ENCODE measurements around the gene ABCG2. TPM values are rescaled to one million over a fixed set of nuclear protein-coding genes. Genes with fewer than 3 reads are reported as not detected.

The ABCG2 gene
- total RNA-seq, 1 experiment from 2014 or later = not detected

DNA sequence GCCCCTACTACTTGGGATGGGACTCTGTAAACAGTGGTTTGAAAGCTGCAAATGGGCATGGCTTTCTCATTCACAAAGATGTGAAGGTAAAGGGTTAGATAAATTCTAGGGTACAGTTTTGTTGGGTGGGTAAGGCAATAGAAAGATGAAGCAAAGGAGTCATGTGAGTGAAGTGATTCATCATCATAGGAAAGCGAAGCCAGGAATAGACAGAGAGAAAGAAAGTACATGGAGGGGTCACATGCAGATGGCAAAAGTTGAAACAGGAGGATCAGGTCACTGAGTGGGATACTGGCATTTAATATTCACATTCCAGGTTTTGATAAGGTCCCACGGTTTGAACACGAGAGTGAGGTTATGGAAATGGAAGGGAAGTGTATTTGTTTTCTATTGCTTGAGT is 8.2 kb upstream of the ABCG2 start:
- CTCF ChIA-PET = no interaction called here
- POLR2A ChIA-PET (ENCODE audit: low non-redundant PET) = interaction anchor here (0.7 kb wide), 1 partner anchor 250 kb away, joined by 8 read pairs; no protein-coding TSS in a partner anchor
- intact Hi-C loops (cut with micrococcal nuclease; ENCODE audit: unreplicated experiment) = no loop called here
- no TSS peak for BruUV-seq (replicated peaks)
- TF ChIP-seq, protein P1, sequence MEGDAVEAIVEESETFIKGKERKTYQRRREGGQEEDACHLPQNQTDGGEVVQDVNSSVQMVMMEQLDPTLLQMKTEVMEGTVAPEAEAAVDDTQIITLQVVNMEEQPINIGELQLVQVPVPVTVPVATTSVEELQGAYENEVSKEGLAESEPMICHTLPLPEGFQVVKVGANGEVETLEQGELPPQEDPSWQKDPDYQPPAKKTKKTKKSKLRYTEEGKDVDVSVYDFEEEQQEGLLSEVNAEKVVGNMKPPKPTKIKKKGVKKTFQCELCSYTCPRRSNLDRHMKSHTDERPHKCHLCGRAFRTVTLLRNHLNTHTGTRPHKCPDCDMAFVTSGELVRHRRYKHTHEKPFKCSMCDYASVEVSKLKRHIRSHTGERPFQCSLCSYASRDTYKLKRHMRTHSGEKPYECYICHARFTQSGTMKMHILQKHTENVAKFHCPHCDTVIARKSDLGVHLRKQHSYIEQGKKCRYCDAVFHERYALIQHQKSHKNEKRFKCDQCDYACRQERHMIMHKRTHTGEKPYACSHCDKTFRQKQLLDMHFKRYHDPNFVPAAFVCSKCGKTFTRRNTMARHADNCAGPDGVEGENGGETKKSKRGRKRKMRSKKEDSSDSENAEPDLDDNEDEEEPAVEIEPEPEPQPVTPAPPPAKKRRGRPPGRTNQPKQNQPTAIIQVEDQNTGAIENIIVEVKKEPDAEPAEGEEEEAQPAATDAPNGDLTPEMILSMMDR (conservative IDR thresholded peaks at IDR 0.05; ENCODE audit: low read depth, low read length) = no peak
- no peak for TF ChIP-seq EZH2 (IDR thresholded peaks at IDR 0.05; ENCODE audit: borderline replicate concordance, low read depth, low read length, poor library complexity, severe bottlenecking)
- Histone ChIP-seq H3K27ac (ENCODE audit: low read depth, low read length, poor library complexity, severe bottlenecking) (no peak overlapping the region), H3K4me3 (ENCODE audit: low read depth, low read length, poor library complexity, severe bottlenecking) (no peak overlapping the region), H3K36me3 (ENCODE audit: insufficient read depth, low read length, poor library complexity, severe bottlenecking) (no peaks in the 10 kb centered on the region), H3K4me1 (ENCODE audit: insufficient read depth, low read length, poor library complexity, severe bottlenecking) (no peaks in the 10 kb centered on the region), H3K9me3 (ENCODE audit: low read depth, low read length, poor library complexity, severe bottlenecking) (no peaks in the 10 kb centered on the region), H3K27me3 (replicated peaks; ENCODE audit: insufficient read depth, low read depth, low read length, poor library complexity) (no peaks in the 10 kb centered on the region)
- DNase-seq (ENCODE audit: low spot score) = no peak

DNA sequence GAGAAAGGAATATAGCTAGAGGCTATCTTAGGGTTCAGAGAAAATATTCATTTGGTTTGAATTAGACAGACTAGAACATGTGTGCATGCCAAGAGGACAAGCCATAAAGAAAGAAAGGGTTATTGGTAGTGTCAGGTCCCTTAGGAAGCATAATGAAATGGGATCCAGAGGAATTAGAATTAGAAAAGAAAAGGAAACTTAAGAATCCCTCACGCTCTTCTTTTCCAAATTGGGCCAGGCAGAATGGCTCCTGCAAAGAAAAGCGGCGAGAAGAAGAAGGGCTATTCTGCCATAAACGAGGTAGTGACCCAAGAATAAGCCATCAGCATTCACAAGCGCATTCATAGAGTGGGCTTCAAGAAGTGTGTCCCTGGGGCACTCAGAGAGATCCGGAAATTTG is 4.9 kb upstream of the ABCG2 start:
- Histone ChIP-seq H3K36me3 (ENCODE audit: insufficient read depth, low read length, poor library complexity, severe bottlenecking) (no peaks in the 10 kb centered on the region), H3K4me1 (ENCODE audit: insufficient read depth, low read length, poor library complexity, severe bottlenecking) (no peaks in the 10 kb centered on the region), H3K27ac (ENCODE audit: low read depth, low read length, poor library complexity, severe bottlenecking) (no peak overlapping the region), H3K27me3 (replicated peaks; ENCODE audit: insufficient read depth, low read depth, low read length, poor library complexity) (no peaks in the 10 kb centered on the region), H3K4me3 (ENCODE audit: low read depth, low read length, poor library complexity, severe bottlenecking) (no peak overlapping the region), H3K9me3 (ENCODE audit: low read depth, low read length, poor library complexity, severe bottlenecking) (no peaks in the 10 kb centered on the region)
- no TSS peak for BruUV-seq (replicated peaks)
- intact Hi-C loops (cut with micrococcal nuclease; ENCODE audit: unreplicated experiment) = no loop called here
- no peak for TF ChIP-seq EZH2 (IDR thresholded peaks at IDR 0.05; ENCODE audit: borderline replicate concordance, low read depth, low read length, poor library complexity, severe bottlenecking)
- TF ChIP-seq, protein P1 (conservative IDR thresholded peaks at IDR 0.05; ENCODE audit: low read depth, low read length) = no peak
- DNase-seq (ENCODE audit: low spot score) = no peak
- ChIA-PET CTCF (no interaction called here), POLR2A (ENCODE audit: low non-redundant PET) (no interaction called here)

GRCh38 chr4:88162626-88163025 is 4.2 kb upstream of the ABCG2 start:
- no peak for DNase-seq (ENCODE audit: low spot score)
- no peaks in the 10 kb centered on the region for H3K9me3 ChIP-seq (ENCODE audit: low read depth, low read length, poor library complexity, severe bottlenecking)
- H3K4me1 ChIP-seq (ENCODE audit: insufficient read depth, low read length, poor library complexity, severe bottlenecking) = no peaks in the 10 kb centered on the region
- BruUV-seq (replicated peaks) = no TSS peak
- H3K27me3 ChIP-seq (replicated peaks; ENCODE audit: insufficient read depth, low read depth, low read length, poor library complexity) = no peaks in the 10 kb centered on the region
- intact Hi-C loops (cut with micrococcal nuclease; ENCODE audit: unreplicated experiment) = no loop called here
- no peaks in the 10 kb centered on the region for H3K36me3 ChIP-seq (ENCODE audit: insufficient read depth, low read length, poor library complexity, severe bottlenecking)
- no peak for TF ChIP-seq EZH2 (IDR thresholded peaks at IDR 0.05; ENCODE audit: borderline replicate concordance, low read depth, low read length, poor library complexity, severe bottlenecking)
- TF ChIP-seq, protein P1 (conservative IDR thresholded peaks at IDR 0.05; ENCODE audit: low read depth, low read length) = no peak
- POLR2A ChIA-PET (ENCODE audit: low non-redundant PET) = no interaction called here
- no peak overlapping the region for H3K27ac ChIP-seq (ENCODE audit: low read depth, low read length, poor library complexity, severe bottlenecking)
- no peak overlapping the region for H3K4me3 ChIP-seq (ENCODE audit: low read depth, low read length, poor library complexity, severe bottlenecking)
- CTCF ChIA-PET = no interaction called here
